ENCODE results near the gene P2RY8.

Gene P2RY8

GRCh38 chrX:1511829-1512228, 25.2 kb downstream of the P2RY8 start:
- no peak overlapping the region for H3K4me3 ChIP-seq (ENCODE audit: low read depth, low read length)
- TF ChIP-seq CTCF (IDR thresholded peaks at IDR 0.05; ENCODE audit: control insufficient read depth, extremely low read depth, insufficient read depth) = no peak
- DNase-seq (ENCODE audit: low read depth) = no peak

- no peak for TF ChIP-seq CTCF (IDR thresholded peaks at IDR 0.05; ENCODE audit: control insufficient read depth, extremely low read depth, insufficient read depth)
- no peak for DNase-seq (ENCODE audit: low read depth)
- H3K4me3 ChIP-seq (ENCODE audit: low read depth, low read length) = no peak overlapping the region
Observed at GRCh38 chrX:1511150-1511549, 25.8 kb downstream of the P2RY8 start.

GRCh38 chrX:1507511-1508463, 29.2 kb downstream of the P2RY8 start:
- DNase-seq (ENCODE audit: low read depth) = no peak
- no peak overlapping the region for H3K4me3 ChIP-seq (ENCODE audit: low read depth, low read length)
- TF ChIP-seq CTCF (IDR thresholded peaks at IDR 0.05; ENCODE audit: control insufficient read depth, extremely low read depth, insufficient read depth) = no peak

GRCh38 chrX:1506916-1507315, 30.1 kb downstream of the P2RY8 start:
- TF ChIP-seq CTCF (IDR thresholded peaks at IDR 0.05; ENCODE audit: control insufficient read depth, extremely low read depth, insufficient read depth) = no peak
- H3K4me3 ChIP-seq (ENCODE audit: low read depth, low read length) = no peak overlapping the region
- no peak for DNase-seq (ENCODE audit: low read depth)

- no peak overlapping the region for H3K4me3 ChIP-seq (ENCODE audit: low read depth, low read length)
Observed at GRCh38 chrX:1502853-1503252, 34.1 kb downstream of the P2RY8 start.

GRCh38 chrX:1502241-1502640, 34.7 kb downstream of the P2RY8 start:
- TF ChIP-seq CTCF (IDR thresholded peaks at IDR 0.05; ENCODE audit: control insufficient read depth, extremely low read depth, insufficient read depth) = no peak
- H3K4me3 ChIP-seq (ENCODE audit: low read depth, low read length) = no peak overlapping the region
- no peak for DNase-seq (ENCODE audit: low read depth)

More at GRCh38 chrX:1502853-1503252, 34.1 kb downstream of the P2RY8 start:
- no peak for DNase-seq (ENCODE audit: low read depth)
- no peak for TF ChIP-seq CTCF (IDR thresholded peaks at IDR 0.05; ENCODE audit: control insufficient read depth, extremely low read depth, insufficient read depth)
